Endothelial cell of umbilical vein (primary cell): ENCODE measurements around the gene SAXO1. TPM values are rescaled to one million over a fixed set of nuclear protein-coding genes. Genes with fewer than 3 reads are reported as not detected.

Experiments used
- BruUV-seq: library from RNA; stranded (reverse); fragments of 400-500 nt; replicated peaks from 2 replicates; lab custom pipeline; 2021; lab: Mats Ljungman, UMichigan
- CTCF ChIA-PET: fragments of 300-600, 350-600 bp; sonication (Branson Sonifier 250); formaldehyde crosslinking; loops from one replicate; lab custom pipeline; 2021; ENCODE audit warnings: antibody characterized with exemption, inconsistent platforms; lab: Charles Lee
- POLR2A ChIA-PET: fragments of 300-600, 350-600 bp; sonication (Branson Sonifier 250); formaldehyde crosslinking; loops from one replicate; lab custom pipeline; 2021; ENCODE audit warnings: antibody characterized with exemption, inconsistent platforms; lab: Charles Lee
- DNase-seq: peaks from one replicate; pipeline ENCODE4 v3.0.0-alpha.2; 2011; ENCODE audit warnings: low read depth, low spot score
- FAIRE-seq: peaks from 2 replicates; lab custom pipeline; 2011; peaks lifted over from hg19 to GRCh38; lab: Jason Lieb, UNC
- H2AFZ ChIP-seq: 2 replicates; pipeline ENCODE4 v1.6.0; 2012; ENCODE audit warnings: low read depth, low read length, control low read depth, inconsistent platforms
- H3K27ac ChIP-seq: 2 replicates; pipeline ENCODE4 v1.5.1; 2011; ENCODE audit warnings: low read depth, mild to moderate bottlenecking, control low read depth, low read length, moderate library complexity; ENCODE audit not compliant: insufficient read depth
- H3K27me3 ChIP-seq, 2 experiments: 2 replicates each; pipeline versions ENCODE4 v1.6.0 to v1.6.1; 2011; ENCODE audit warnings: low read length in 2 of 2, mixed read lengths in 1 of 2; ENCODE audit not compliant: control insufficient read depth in 2 of 2, insufficient read depth in 2 of 2
- H3K36me3 ChIP-seq, 2 experiments: 2 replicates in 1 of 2; 3 replicates in 1 of 2; pipeline ENCODE4 v1.5.1; 2011; ENCODE audit warnings: low read length in 2 of 2, mild to moderate bottlenecking in 1 of 2, moderate library complexity in 1 of 2; ENCODE audit not compliant: control insufficient read depth in 2 of 2, insufficient read depth in 2 of 2; ENCODE audit errors: extremely low read depth in 1 of 2
- H3K4me1 ChIP-seq: 3 replicates; pipeline ENCODE4 v1.5.1; 2011; ENCODE audit warnings: mild to moderate bottlenecking, low read length; ENCODE audit not compliant: control insufficient read depth, insufficient read depth; ENCODE audit errors: extremely low read depth
- H3K4me2 ChIP-seq: 2 replicates; pipeline ENCODE4 v1.6.1; 2011; ENCODE audit warnings: low read length, control low read depth, mixed read lengths; ENCODE audit not compliant: insufficient read depth
- H3K4me3 ChIP-seq, 3 experiments: fragments of 200-600 bp in 1 of 3; sonication (generic), shearing (Covaris generic) in 1 of 3; replicated peaks in 1 of 3; 2 replicates each; pipeline ENCODE4 v1.5.1; 2011 to 2016; ENCODE audit warnings: control low read depth in 3 of 3, low read length in 3 of 3, mild to moderate bottlenecking in 2 of 3, inconsistent platforms in 1 of 3, low read depth in 1 of 3, moderate library complexity in 1 of 3; ENCODE audit not compliant: insufficient read depth in 1 of 3
- H3K79me2 ChIP-seq: 2 replicates; pipeline ENCODE4 v1.6.0; 2012; ENCODE audit warnings: low read length, inconsistent platforms; ENCODE audit not compliant: control insufficient read depth, insufficient read depth
- H3K9ac ChIP-seq: replicated peaks from 2 replicates; pipeline ENCODE3; 2011; ENCODE audit warnings: low read length, control low read depth; ENCODE audit not compliant: insufficient read depth; ENCODE audit errors: extremely low read depth
- H3K9me1 ChIP-seq: replicated peaks from 3 replicates; pipeline ENCODE4 v1.6.0; 2011; ENCODE audit warnings: mild to moderate bottlenecking, low read length; ENCODE audit not compliant: control insufficient read depth, insufficient read depth; ENCODE audit errors: extremely low read depth
- H3K9me3 ChIP-seq: replicated peaks from 2 replicates; pipeline ENCODE4 v1.5.1; 2012; ENCODE audit warnings: low read length, inconsistent platforms; ENCODE audit not compliant: control insufficient read depth, insufficient read depth
- H4K20me1 ChIP-seq: replicated peaks from 2 replicates; pipeline ENCODE3; 2011; ENCODE audit warnings: mild to moderate bottlenecking, low read length; ENCODE audit not compliant: control insufficient read depth, insufficient read depth; ENCODE audit errors: extremely low read depth
- EZH2 ChIP-seq: IDR thresholded peaks from 2 replicates; pipeline ENCODE4 v1.6.1; 2012; ENCODE audit warnings: borderline replicate concordance, low read depth, mild to moderate bottlenecking, moderate library complexity, low read length, inconsistent platforms; ENCODE audit not compliant: severe bottlenecking
- FOS ChIP-seq: IDR thresholded peaks from 2 replicates; pipeline ENCODE4 v1.6.1; 2011; ENCODE audit warnings: mild to moderate bottlenecking, low read length, moderate library complexity, borderline replicate concordance; ENCODE audit not compliant: insufficient read depth
- GATA2 ChIP-seq: IDR thresholded peaks from 2 replicates; pipeline ENCODE4 v1.7.0; 2011; ENCODE audit warnings: low read depth, mild to moderate bottlenecking, moderate library complexity, mixed read lengths, low read length; ENCODE audit not compliant: insufficient read length, insufficient read depth
- JUN ChIP-seq: IDR thresholded peaks from 2 replicates; pipeline ENCODE4 v1.6.1; 2011; ENCODE audit warnings: borderline replicate concordance, low read depth; ENCODE audit not compliant: insufficient read length, insufficient read depth
- MAX ChIP-seq: IDR thresholded peaks from 2 replicates; pipeline ENCODE4 v1.6.1; 2011; ENCODE audit not compliant: insufficient read depth, insufficient read length
- MYC ChIP-seq: IDR thresholded peaks from one replicate; pipeline ENCODE4 v1.6.1; 2011; ENCODE audit warnings: mild to moderate bottlenecking, low read depth, low read length
- POLR2A ChIP-seq: IDR thresholded peaks from 2 replicates; pipeline ENCODE4 v1.6.1; 2012; ENCODE audit warnings: low read depth, mild to moderate bottlenecking, control low read depth, low read length
- POLR2AphosphoS5 ChIP-seq: IDR thresholded peaks from 2 replicates; pipeline ENCODE4 v1.6.1; 2012; ENCODE audit warnings: low read depth, mild to moderate bottlenecking, control low read depth, low read length, moderate library complexity; ENCODE audit not compliant: insufficient read depth
- dilution Hi-C: fragments of 300-500 bp; cut with MboI; formaldehyde crosslinking; loops from one replicate; pipeline ENCODE4 v1.15.0; 2019; ENCODE audit warnings: low sequenced_read_pairs; ENCODE audit not compliant: extremely low pct_ligation_motif_present
- intact Hi-C: fragments of 100-400 bp; cut with micrococcal nuclease; formaldehyde crosslinking; loops from one replicate; pipeline ENCODE4 v1.10.0; 2022
- polyA plus RNA-seq, 4 experiments: library from polyadenylated mRNA; depleted of rRNA in 3 of 4; stranded (reverse) in 3 of 4; unstranded in 1 of 4; fragments of >200 nt; gene quantifications; 2 replicates each; pipeline versions ENCODE4 v1.2.1 to v1.2.3, GENCODE V29; 2011 to 2012; ENCODE audit warnings: missing spikeins in 1 of 4
- total RNA-seq: library from RNA; stranded (reverse); gene quantifications from 2 replicates; pipeline ENCODE4 v1.2.3, GENCODE V29; 2021
- TF ChIP-seq, protein P1 (sequence below), 2 donors: IDR thresholded peaks; 1 replicate in 1 of 2; 2 replicates in 1 of 2; pipeline ENCODE4 v1.5.1; 2011; ENCODE audit warnings: low read length in 2 of 2, mild to moderate bottlenecking in 2 of 2, moderate library complexity in 2 of 2, control low read depth in 1 of 2, inconsistent platforms in 1 of 2, low read depth in 1 of 2; ENCODE audit not compliant: insufficient read depth in 1 of 2; ENCODE audit errors: extremely low read depth in 1 of 2

The SAXO1 gene
- total and polyA plus RNA-seq, 2 donors (not counting 3 experiments of a cell fraction or from before 2014, with no cell fraction given) = not detected

- no peak overlapping the region for H2AFZ ChIP-seq
- intact Hi-C loops (no loop called here), dilution Hi-C loops (no loop called here)
- no peaks in the 10 kb centered on the region for H3K79me2 ChIP-seq
- DNase-seq (no peak), FAIRE-seq (no peak)
- TF ChIP-seq JUN (no peak), POLR2A (no peak), GATA2 (no peak), FOS (no peak), EZH2 (no peak), MAX (no peak), MYC (no peak), POLR2AphosphoS5 (no peak)
- TF ChIP-seq, protein P1, sequence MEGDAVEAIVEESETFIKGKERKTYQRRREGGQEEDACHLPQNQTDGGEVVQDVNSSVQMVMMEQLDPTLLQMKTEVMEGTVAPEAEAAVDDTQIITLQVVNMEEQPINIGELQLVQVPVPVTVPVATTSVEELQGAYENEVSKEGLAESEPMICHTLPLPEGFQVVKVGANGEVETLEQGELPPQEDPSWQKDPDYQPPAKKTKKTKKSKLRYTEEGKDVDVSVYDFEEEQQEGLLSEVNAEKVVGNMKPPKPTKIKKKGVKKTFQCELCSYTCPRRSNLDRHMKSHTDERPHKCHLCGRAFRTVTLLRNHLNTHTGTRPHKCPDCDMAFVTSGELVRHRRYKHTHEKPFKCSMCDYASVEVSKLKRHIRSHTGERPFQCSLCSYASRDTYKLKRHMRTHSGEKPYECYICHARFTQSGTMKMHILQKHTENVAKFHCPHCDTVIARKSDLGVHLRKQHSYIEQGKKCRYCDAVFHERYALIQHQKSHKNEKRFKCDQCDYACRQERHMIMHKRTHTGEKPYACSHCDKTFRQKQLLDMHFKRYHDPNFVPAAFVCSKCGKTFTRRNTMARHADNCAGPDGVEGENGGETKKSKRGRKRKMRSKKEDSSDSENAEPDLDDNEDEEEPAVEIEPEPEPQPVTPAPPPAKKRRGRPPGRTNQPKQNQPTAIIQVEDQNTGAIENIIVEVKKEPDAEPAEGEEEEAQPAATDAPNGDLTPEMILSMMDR (IDR thresholded peaks at IDR 0.05; ENCODE audit: extremely low read depth in 1 of 2, insufficient read depth in 1 of 2, low read depth in 1 of 2, low read length in 2 of 2) = no peak
- H3K27me3 ChIP-seq = no peaks in the 10 kb centered on the region
- H3K27ac ChIP-seq = no peak overlapping the region
- H3K36me3 ChIP-seq = no peaks in the 10 kb centered on the region
- H3K4me2 ChIP-seq = no peak overlapping the region
- no peak overlapping the region for H3K9ac ChIP-seq
- POLR2A ChIA-PET = no interaction called here
- no peaks in the 10 kb centered on the region for H4K20me1 ChIP-seq
- no peaks in the 10 kb centered on the region for H3K9me3 ChIP-seq
- BruUV-seq = no TSS peak
- no peaks in the 10 kb centered on the region for H3K4me1 ChIP-seq
- no peak overlapping the region for H3K4me3 ChIP-seq
- CTCF ChIA-PET = no interaction called here
- H3K9me1 ChIP-seq = no peaks in the 10 kb centered on the region
Observed at GRCh38 chr9:19000133-19000532, 32.9 kb downstream of the SAXO1 start.
